ENCODE results near the gene WTAP. TPM values are rescaled to one million over a fixed set of nuclear protein-coding genes. Genes with fewer than 3 reads are reported as not detected.

The WTAP gene
- total and polyA plus RNA-seq, 2 of the 8 experiments (the other 6 are each of a cell fraction or from before 2014, with no cell fraction given) = 32.6 to 120 TPM

GRCh38 chr6:159723259-159723658 is 4.0 kb upstream of the WTAP start:
- no peaks in the 10 kb centered on the region for H3K9me3 ChIP-seq (ENCODE audit: insufficient read depth in 2 of 2, low read depth in 1 of 2, low read length in 1 of 2)
- peaks cover 5 to 60% of the 10 kb centered on the region in 2 experiments; a peak in 3 of 4 replicates for H3K79me2 ChIP-seq (ENCODE audit: control insufficient read depth in 1 of 2, insufficient read depth in 2 of 2, low read length in 2 of 2)
- no peak overlapping the region for H3K9ac ChIP-seq (replicated peaks in 1 of 4; ENCODE audit: extremely low read depth in 1 of 4, low read depth in 3 of 4, low read length in 3 of 4)
- ChIA-PET POLR2A (ENCODE audit: partially characterized antibody) (interaction anchor here (0.7 to 4.0 kb wide), 5 partner anchors 9 to 37 kb away, joined by 3 to 21 read pairs (median 4); partner anchors contain the start of gene SOD2), CTCF (ENCODE audit: partially characterized antibody) (interaction anchor here (0.7 to 1.7 kb wide), 4 partner anchors 9 to 210 kb away, joined by 3 to 7 read pairs (median 3); no protein-coding TSS in a partner anchor)
- H4K5ac ChIP-seq (ENCODE audit: insufficient read length, low read depth, low read length) = no peak overlapping the region
- H4K91ac ChIP-seq (replicated peaks; ENCODE audit: insufficient read length, low read length) = no peak overlapping the region
- H2BK15ac ChIP-seq (ENCODE audit: low read length) = no peak overlapping the region
- WGBS, 2 experiments (ENCODE audit: extremely low coverage in 1 of 2, insufficient coverage in 1 of 2, insufficient read length in 1 of 2, insufficient replicate concordance in 2 of 2, low coverage in 1 of 2, low lambda C conversion rate in 2 of 2, missing lambda C conversion rate in 1 of 2) = 91% methylated on average over 2 of the region's 2 CpGs; no CpG with 5 or more reads in 1 of the 2 experiments
- no peak overlapping the region for H3K23ac ChIP-seq (ENCODE audit: insufficient read length)
- H3K4ac ChIP-seq (replicated peaks; ENCODE audit: insufficient read length, low read depth, low read length) = no peak overlapping the region
- H3K27ac ChIP-seq (ENCODE audit: low read depth, low read length) = no peak overlapping the region
- no peak overlapping the region for H2BK120ac ChIP-seq (replicated peaks; ENCODE audit: low read depth, low read length)
- DNase-seq (ENCODE audit: low read depth in 1 of 2, low spot score in 2 of 2) (no peak), FAIRE-seq (no peak)
- H2BK20ac ChIP-seq (ENCODE audit: low read length) = no peak overlapping the region
- no peak for TF ChIP-seq USF2 (IDR thresholded peaks at IDR 0.05; ENCODE audit: low read length)
- H3K27me3 ChIP-seq (replicated peaks in 1 of 4; ENCODE audit: control insufficient read depth in 3 of 4, extremely low read depth in 1 of 4, insufficient read depth in 3 of 4, low read length in 3 of 4) = no peaks in the 10 kb centered on the region
- no peak overlapping the region for H2AK5ac ChIP-seq (ENCODE audit: low read depth, low read length)
- peaks cover 0 to 2% of the 10 kb centered on the region in 2 experiments for H4K20me1 ChIP-seq (replicated peaks in 1 of 2; ENCODE audit: control insufficient read depth in 1 of 2, insufficient read depth in 2 of 2, low read length in 2 of 2)
- no peak overlapping the region for H3K14ac ChIP-seq (ENCODE audit: insufficient read length)
- H3K23me2 ChIP-seq (ENCODE audit: low read depth, low read length) = no peaks in the 10 kb centered on the region
- H2BK5ac ChIP-seq (ENCODE audit: low read depth, low read length) = no peak overlapping the region
- no peak overlapping the region for H4K8ac ChIP-seq (ENCODE audit: extremely low read depth, insufficient read depth, low read length)
- H3K56ac ChIP-seq (replicated peaks; ENCODE audit: insufficient read length, low read depth, low read length) = no peak overlapping the region
- H2BK12ac ChIP-seq (ENCODE audit: low read depth, low read length) = no peak overlapping the region
- no peaks in the 10 kb centered on the region; the same call in 1 of the 2 replicates for H3K79me1 ChIP-seq (ENCODE audit: low read depth, low read length)
- no peak overlapping the region for H3K4me3 ChIP-seq (ENCODE audit: extremely low read depth in 1 of 4, insufficient read depth in 2 of 4, low read depth in 3 of 4, low read length in 4 of 4)
- H3K4me2 ChIP-seq (ENCODE audit: insufficient read depth in 1 of 2, low read depth in 2 of 2, low read length in 2 of 2) = no peak overlapping the region
- H3K18ac ChIP-seq (ENCODE audit: extremely low read depth, low read length) = no peak overlapping the region
- H2AFZ ChIP-seq (ENCODE audit: low read length) = no peak overlapping the region
- peaks cover 0 to 4% (median 0%) of the 10 kb centered on the region in 4 experiments; a peak in 1 of 8 replicates for H3K36me3 ChIP-seq (ENCODE audit: control insufficient read depth in 2 of 4, insufficient read depth in 4 of 4, low read length in 3 of 4)
- H3K4me1 ChIP-seq (replicated peaks in 1 of 4; ENCODE audit: control insufficient read depth in 3 of 4, insufficient read depth in 4 of 4, low read length in 3 of 4) = 0 out of 7 replicates have a peak, but pooled peaks cover 0 to 2% (median 0%) of the 10 kb centered on the region in 4 experiments
